Body of pancreas (tissue), 4 donors: ENCODE data around the gene WFDC5.

Experiments
- POLR2A ChIP-seq, 3 donors: fragments of 450-650 bp; IDR thresholded peaks; one replicate each; pipeline ENCODE4 v1.6.1; 2016; ENCODE audit warnings: antibody characterized with exemption in 3 of 3, mild to moderate bottlenecking in 2 of 3
- TF ChIP-seq, protein P1 (sequence below), 7 experiments: fragments of 450-650 bp in 4 of 7; fragments of 200-600 bp in 3 of 7; sonication (generic) in 3 of 7; IDR thresholded peaks; one replicate each; pipeline ENCODE4 v1.5.1; 2016 to 2019; ENCODE audit warnings: antibody characterized with exemption in 7 of 7

DNA sequence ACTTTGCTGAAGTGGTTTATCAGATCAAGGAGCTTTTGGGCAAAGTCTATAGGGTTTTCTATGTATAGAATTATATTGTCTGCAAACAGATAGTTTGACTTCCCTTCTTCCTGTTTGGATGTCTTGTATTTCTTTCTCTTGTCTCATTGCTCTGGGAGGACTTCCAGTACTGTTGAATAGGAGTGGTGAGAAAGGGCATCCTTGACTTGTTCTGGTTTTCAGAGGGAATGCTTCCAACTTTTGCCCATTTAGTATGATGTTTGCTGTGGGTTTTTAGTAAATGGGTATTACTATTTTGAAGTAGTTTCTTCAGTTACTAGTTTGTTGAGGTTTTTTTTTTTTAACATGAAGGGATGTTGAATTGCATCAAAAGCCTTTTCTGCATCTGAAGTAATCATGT lies 50.2 kb downstream of the WFDC5 start:
- TF ChIP-seq POLR2A (IDR thresholded peaks at IDR 0.05): no peak
- TF ChIP-seq, protein P1, sequence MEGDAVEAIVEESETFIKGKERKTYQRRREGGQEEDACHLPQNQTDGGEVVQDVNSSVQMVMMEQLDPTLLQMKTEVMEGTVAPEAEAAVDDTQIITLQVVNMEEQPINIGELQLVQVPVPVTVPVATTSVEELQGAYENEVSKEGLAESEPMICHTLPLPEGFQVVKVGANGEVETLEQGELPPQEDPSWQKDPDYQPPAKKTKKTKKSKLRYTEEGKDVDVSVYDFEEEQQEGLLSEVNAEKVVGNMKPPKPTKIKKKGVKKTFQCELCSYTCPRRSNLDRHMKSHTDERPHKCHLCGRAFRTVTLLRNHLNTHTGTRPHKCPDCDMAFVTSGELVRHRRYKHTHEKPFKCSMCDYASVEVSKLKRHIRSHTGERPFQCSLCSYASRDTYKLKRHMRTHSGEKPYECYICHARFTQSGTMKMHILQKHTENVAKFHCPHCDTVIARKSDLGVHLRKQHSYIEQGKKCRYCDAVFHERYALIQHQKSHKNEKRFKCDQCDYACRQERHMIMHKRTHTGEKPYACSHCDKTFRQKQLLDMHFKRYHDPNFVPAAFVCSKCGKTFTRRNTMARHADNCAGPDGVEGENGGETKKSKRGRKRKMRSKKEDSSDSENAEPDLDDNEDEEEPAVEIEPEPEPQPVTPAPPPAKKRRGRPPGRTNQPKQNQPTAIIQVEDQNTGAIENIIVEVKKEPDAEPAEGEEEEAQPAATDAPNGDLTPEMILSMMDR (IDR thresholded peaks at IDR 0.05): no peak
